Ovary (tissue), 9 donors: ENCODE measurements around the gene BMF. TPM values are rescaled to one million over a fixed set of nuclear protein-coding genes. Genes with fewer than 3 reads are reported as not detected.

Experiments used
- DNase-seq, 5 donors: peaks; one replicate each; pipeline ENCODE4 v3.0.0-alpha.2; 2019 to 2020
- H3K27ac ChIP-seq, 2 donors: fragments of 200-600 bp; one replicate each; pipeline versions ENCODE4 v1.5.1 to v1.8.0; 2019 to 2022
- H3K27me3 ChIP-seq: fragments of 200-600 bp; one replicate; pipeline ENCODE4 v1.8.0; 2022
- H3K36me3 ChIP-seq: fragments of 200-600 bp; sonication (generic); one replicate; pipeline ENCODE4 v1.5.1; 2019
- H3K4me1 ChIP-seq: one replicate; pipeline ENCODE4 v1.8.1; 2013; ENCODE audit warnings: mild to moderate bottlenecking, moderate library complexity; ENCODE audit not compliant: insufficient read depth
- H3K4me3 ChIP-seq: fragments of 200-600 bp; sonication (generic); one replicate; pipeline ENCODE4 v1.5.1; 2017
- H3K9me3 ChIP-seq, 2 donors: fragments of 200-600 bp in 1 of 2; sonication (generic) in 1 of 2; one replicate each; pipeline versions ENCODE4 v1.5.1 to v1.8.1; 2013 to 2019; ENCODE audit warnings: mild to moderate bottlenecking in 1 of 2, moderate library complexity in 1 of 2
- EP300 ChIP-seq: sonication (generic); formaldehyde crosslinking; IDR thresholded peaks from one replicate; pipeline ENCODE4 v1.6.1; 2017; ENCODE audit warnings: antibody characterized with exemption
- POLR2A ChIP-seq: fragments of 450-650 bp; IDR thresholded peaks from one replicate; pipeline ENCODE4 v1.6.1; 2017; ENCODE audit warnings: antibody characterized with exemption, mild to moderate bottlenecking, moderate library complexity
- WGBS, 3 donors: extraction: QIAGEN DNeasy Blood & Tissue Kit in 1 of 3; methylation state at CpG; one replicate each; pipeline versions ENCODE4 v1.1.5 to v1.1.7; 2013 to 2017; 5-methylcytosine and 5-hydroxymethylcytosine counted together
- intact Hi-C, 4 donors: fragments of 100-400 bp; cut with DNase I; formaldehyde crosslinking; loops; one replicate each; pipeline versions ENCODE4 v1.11.0 to v1.15.1; 2022 to 2023
- polyA plus RNA-seq, 2 donors: library from polyadenylated mRNA; stranded (reverse); fragments of 200-250 nt in 1 of 2; fragments of 350-450 nt in 1 of 2; fragmentation: Illumina TruSeq in 1 of 2; extraction: RNeasy Lipid Tissue Mini Kit (QIAGEN cat#74804) in 1 of 2; gene quantifications; one replicate each; pipeline ENCODE4 v1.2.3, GENCODE V29; 2013 to 2014
- total RNA-seq, 7 donors: library from RNA; depleted of rRNA in 2 of 7; stranded (reverse); fragments of >200 nt in 2 of 7; fragmentation: NEBNext Ultra II Directional in 3 of 7; extraction: Animal tissue kit (Norgen Biotek cat#: 25700) in 3 of 7; gene quantifications; one replicate each; pipeline versions ENCODE4 v1.1.0 to v1.2.4, GENCODE V29; 2016 to 2023
- TF ChIP-seq, protein P1 (sequence below), 3 donors: fragments of 450-650 bp in 2 of 3; fragments of 200-600 bp in 1 of 3; IDR thresholded peaks; one replicate each; pipeline versions ENCODE4 v1.5.1 to v1.8.0; 2016 to 2022; ENCODE audit warnings: antibody characterized with exemption in 3 of 3, mild to moderate bottlenecking in 1 of 3
- donor health status: DM: no; HTN: no; CAD: no; lungs with moderate emphysema.
- donor health status: DM: no; HTN: no; CAD: no.
- donor health status: Bipolar disorder and iron deficiency.
- donor health status: DM: yes; HTN: yes; CAD: no.
- donor health status: DM: no; HTN: no; CAD: no.
- donor health status: DM: yes; HTN: yes; CAD: no.

The BMF gene
- total and polyA plus RNA-seq, 9 donors: 5.7 to 26.5 (median 17.2) TPM

DNA sequence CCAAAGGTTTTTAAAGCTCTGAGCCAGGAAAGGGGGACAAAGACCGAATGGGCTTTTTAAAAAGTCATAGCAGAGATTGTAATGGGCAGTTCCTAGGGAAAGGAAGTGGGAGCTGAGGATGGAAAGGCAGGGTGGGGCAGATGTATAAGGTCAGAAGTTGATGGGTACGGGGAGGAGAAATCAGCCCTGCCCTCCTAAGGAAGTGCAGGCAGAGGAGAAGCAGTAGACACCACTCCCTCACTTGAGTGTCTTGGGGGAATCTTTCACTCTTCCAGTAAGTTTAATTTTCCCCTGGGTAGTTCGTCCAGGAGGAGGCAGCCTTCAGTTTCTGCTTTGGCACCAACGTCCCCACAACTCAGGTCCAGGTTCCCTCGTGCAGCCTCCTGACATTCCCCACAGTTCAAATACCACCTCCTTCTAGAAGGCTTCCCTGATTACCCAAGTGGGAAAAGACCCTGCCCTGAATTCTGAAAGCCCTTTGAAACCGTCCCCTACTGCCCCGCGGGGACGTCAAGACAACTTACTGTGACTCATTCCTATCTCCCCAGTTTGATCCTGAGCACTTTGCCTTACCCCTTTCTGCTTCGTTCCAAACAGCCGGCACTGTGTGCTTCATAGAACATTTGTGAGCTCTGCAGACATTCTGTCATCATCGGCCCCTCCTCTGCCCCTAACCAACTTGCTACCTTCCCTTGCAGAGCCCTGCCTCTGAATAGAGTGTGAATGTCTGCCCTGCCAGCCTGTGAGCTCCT lies 55.4 kb downstream of the BMF start:
- DNase-seq: no peak
- intact Hi-C loops: loop anchor here in 2 of 4 donors (5.0 to 10.0 kb wide), 2 partner anchors 44 to 52 kb away; partner anchors contain the start of gene BMF (in 1 of the 2)
- whole genome bisulfite sequencing, 3 donors: 83 to 85% (median 84%) methylated on average over 12 of the region's 12 CpGs
- H3K9me3 ChIP-seq: no peaks in the 10 kb centered on the region
- peaks cover 9% of the 10 kb centered on the region for H3K4me1 ChIP-seq
- TF ChIP-seq, protein P1, sequence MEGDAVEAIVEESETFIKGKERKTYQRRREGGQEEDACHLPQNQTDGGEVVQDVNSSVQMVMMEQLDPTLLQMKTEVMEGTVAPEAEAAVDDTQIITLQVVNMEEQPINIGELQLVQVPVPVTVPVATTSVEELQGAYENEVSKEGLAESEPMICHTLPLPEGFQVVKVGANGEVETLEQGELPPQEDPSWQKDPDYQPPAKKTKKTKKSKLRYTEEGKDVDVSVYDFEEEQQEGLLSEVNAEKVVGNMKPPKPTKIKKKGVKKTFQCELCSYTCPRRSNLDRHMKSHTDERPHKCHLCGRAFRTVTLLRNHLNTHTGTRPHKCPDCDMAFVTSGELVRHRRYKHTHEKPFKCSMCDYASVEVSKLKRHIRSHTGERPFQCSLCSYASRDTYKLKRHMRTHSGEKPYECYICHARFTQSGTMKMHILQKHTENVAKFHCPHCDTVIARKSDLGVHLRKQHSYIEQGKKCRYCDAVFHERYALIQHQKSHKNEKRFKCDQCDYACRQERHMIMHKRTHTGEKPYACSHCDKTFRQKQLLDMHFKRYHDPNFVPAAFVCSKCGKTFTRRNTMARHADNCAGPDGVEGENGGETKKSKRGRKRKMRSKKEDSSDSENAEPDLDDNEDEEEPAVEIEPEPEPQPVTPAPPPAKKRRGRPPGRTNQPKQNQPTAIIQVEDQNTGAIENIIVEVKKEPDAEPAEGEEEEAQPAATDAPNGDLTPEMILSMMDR (IDR thresholded peaks at IDR 0.05): no peak
- H3K27ac ChIP-seq: no peak overlapping the region
- H3K27me3 ChIP-seq: no peaks in the 10 kb centered on the region
- H3K36me3 ChIP-seq: no peaks in the 10 kb centered on the region
- no peak overlapping the region for H3K4me3 ChIP-seq

DNA sequence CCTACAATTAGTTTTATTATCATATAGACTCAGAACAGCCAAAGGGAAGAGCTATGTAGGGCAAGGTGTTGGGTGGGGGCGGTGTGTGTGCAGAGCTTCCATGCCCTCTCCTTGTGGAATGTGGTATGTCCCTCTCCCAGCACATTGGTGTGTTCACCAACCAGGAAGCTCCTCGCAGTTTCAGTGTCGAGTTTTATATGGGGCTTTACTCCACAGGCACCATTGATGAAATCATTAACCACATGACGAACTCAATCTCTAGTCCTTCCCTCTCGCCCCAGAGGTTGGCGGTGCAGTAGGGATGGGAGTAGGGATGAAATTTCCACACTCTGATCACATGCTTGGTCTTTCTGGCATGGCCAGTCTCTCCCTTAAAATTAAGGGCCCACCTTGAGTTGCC lies 56.1 kb downstream of the BMF start:
- no peaks in the 10 kb centered on the region for H3K36me3 ChIP-seq
- TF ChIP-seq EP300 (no peak), POLR2A (no peak)
- TF ChIP-seq, protein P1 (IDR thresholded peaks at IDR 0.05): no peak
- no peak overlapping the region for H3K4me3 ChIP-seq
- no peaks in the 10 kb centered on the region for H3K27me3 ChIP-seq
- no peaks in the 10 kb centered on the region for H3K9me3 ChIP-seq
- peaks cover 9% of the 10 kb centered on the region for H3K4me1 ChIP-seq
- 77 to 85% (median 77%) methylated on average over 6 of the region's 6 CpGs for WGBS, 3 donors
- DNase-seq: no peak
- intact Hi-C loops: loop anchor here in 2 of 4 donors (5.0 to 10.0 kb wide), 2 partner anchors 45 to 52 kb away; partner anchors contain the start of gene BMF (in 1 of the 2)
- H3K27ac ChIP-seq: no peak overlapping the region

DNA sequence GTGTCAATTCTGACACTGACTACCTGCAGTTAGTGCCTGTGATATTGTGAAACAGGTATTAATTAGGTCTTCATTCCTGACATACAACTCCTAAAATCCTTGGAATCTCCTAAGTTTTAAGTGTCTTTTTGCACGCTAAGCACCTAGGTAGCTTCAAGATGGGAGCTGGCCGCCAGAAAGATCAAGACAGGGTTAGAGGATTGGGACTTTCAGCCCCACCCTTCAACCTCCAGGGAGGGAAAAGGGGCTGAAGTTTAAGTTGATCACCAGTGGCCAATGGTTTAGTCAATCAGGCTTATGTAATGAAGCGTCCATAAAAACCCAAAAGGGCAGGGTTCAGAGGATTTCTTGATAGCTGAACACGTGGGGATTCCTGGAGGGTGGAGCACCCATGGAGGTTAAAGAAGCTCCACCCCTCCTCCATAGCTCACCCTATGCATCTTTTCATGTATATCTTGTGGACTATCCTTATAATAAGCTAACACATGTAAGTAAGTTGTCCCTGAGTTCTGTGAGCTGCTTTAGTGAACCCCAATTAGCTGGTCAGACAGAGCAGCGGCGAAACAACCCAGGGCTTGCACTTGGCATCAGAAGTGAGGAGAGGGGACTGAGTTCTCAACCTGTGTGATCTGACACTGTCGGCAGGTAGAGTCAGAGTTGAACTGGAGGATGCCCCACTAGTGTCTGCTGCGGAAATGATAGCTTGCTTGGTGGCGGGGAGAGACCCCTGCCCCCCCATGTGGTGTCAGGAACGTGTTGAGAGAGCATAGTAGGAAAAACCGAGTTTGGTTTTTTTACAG lies 56.9 kb downstream of the BMF start:
- H3K9me3 ChIP-seq: no peaks in the 10 kb centered on the region
- intact Hi-C loops: loop anchor here in 2 of 4 donors (5.0 to 10.0 kb wide), 2 partner anchors 45 to 53 kb away; partner anchors contain the start of gene BMF (in 1 of the 2)
- H3K4me3 ChIP-seq: no peak overlapping the region
- no peak for DNase-seq
- WGBS, 3 donors: 90 to 92% (median 91%) methylated on average over 11 of the region's 11 CpGs
- H3K27ac ChIP-seq: no peak overlapping the region
- no peaks in the 10 kb centered on the region for H3K27me3 ChIP-seq
- H3K4me1 ChIP-seq: peaks cover 14% of the 10 kb centered on the region
- H3K36me3 ChIP-seq: no peaks in the 10 kb centered on the region
- TF ChIP-seq, protein P1 (IDR thresholded peaks at IDR 0.05): no peak
- TF ChIP-seq EP300: no peak
- no peak for TF ChIP-seq POLR2A

DNA sequence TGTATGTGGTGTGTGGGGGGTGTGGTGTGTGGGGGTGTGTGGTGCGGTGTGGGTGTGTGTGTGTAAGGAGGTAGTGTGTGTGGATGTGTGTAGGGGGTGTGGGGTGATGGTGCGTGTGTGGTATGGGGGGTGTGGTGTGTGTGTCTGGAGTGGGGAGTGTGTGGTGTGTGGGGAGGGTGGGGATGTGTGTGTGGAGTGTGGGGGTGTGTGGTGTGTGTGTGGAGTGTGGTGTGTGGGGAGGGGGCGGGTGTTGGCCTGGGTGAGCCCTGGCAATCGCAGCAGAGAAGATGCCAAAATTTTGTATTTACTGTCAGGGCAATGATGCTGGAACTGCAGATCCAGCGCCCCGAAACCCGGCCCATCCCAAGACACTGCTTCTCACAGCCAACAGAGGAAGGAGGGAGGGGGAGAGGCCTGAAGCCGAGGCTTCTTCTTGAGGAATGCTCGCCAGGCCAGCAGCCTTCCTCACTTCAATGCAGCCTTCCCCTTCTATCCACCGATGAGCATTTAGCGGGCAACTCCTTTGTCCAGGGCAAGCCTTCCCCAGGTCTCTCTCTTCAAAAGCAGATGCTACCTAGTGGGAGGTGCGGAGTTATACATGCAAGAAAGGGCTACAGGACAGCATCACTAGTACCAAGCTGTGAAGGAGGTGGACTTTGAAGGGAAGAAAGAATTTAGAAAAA lies 57.8 kb downstream of the BMF start:
- no peaks in the 10 kb centered on the region for H3K27me3 ChIP-seq
- no peak overlapping the region for H3K4me3 ChIP-seq
- no peaks in the 10 kb centered on the region for H3K9me3 ChIP-seq
- WGBS, 3 donors: 27 to 34% (median 30%) methylated on average over 12 of the region's 12 CpGs
- intact Hi-C loops: loop anchor here in 2 of 4 donors (5.0 to 10.0 kb wide), 2 partner anchors 46 to 54 kb away; partner anchors contain the start of gene BMF (in 1 of the 2)
- DNase-seq: peak in 3 of 5 donors; percentile 47 to 64 (median 63)
- TF ChIP-seq EP300 (no peak), POLR2A (no peak)
- TF ChIP-seq, protein P1 (IDR thresholded peaks at IDR 0.05): no peak
- H3K36me3 ChIP-seq: no peaks in the 10 kb centered on the region
- peaks cover 14% of the 10 kb centered on the region for H3K4me1 ChIP-seq
- H3K27ac ChIP-seq: no peak overlapping the region
